WTC11 (cell line): ENCODE data around the gene PRKCB.

Experiments
- TF ChIP-seq, protein P1 (sequence below): sonication (generic); formaldehyde crosslinking; IDR thresholded peaks from 2 replicates; pipeline ENCODE4 v1.8.0; 2022; ENCODE audit warnings: mild to moderate bottlenecking, missing genetic modification reagents
- TF ChIP-seq, protein P2 (sequence below): sonication (generic); formaldehyde crosslinking; IDR thresholded peaks from 2 replicates; pipeline ENCODE4 v1.8.0; 2022; ENCODE audit warnings: mild to moderate bottlenecking, missing genetic modification reagents

DNA sequence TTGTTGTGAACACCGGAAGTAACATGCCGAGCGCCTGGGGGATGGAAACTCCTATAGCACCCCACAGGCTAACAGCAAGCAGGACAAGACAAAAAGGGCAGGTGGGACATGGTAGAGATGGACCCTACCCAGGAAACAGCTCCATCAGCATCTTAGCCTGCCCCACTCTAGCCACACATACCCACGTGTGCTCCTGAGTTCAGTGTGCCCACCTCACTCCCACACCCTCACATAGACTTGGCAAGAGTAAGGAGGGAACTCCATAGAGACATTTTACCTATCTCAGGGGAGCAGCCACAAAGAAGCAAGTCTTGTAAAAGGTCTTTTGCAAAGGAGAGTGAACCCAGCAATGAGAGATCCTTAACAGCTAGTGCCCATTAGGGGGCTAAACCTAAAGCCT lies 382.5 kb downstream of the PRKCB start:
- TF ChIP-seq, protein P1, sequence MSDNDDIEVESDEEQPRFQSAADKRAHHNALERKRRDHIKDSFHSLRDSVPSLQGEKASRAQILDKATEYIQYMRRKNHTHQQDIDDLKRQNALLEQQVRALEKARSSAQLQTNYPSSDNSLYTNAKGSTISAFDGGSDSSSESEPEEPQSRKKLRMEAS: no peak
- TF ChIP-seq, protein P2, sequence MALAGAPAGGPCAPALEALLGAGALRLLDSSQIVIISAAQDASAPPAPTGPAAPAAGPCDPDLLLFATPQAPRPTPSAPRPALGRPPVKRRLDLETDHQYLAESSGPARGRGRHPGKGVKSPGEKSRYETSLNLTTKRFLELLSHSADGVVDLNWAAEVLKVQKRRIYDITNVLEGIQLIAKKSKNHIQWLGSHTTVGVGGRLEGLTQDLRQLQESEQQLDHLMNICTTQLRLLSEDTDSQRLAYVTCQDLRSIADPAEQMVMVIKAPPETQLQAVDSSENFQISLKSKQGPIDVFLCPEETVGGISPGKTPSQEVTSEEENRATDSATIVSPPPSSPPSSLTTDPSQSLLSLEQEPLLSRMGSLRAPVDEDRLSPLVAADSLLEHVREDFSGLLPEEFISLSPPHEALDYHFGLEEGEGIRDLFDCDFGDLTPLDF: no peak
